ENCODE data around the gene UBC. TPM values are rescaled to one million over a fixed set of nuclear protein-coding genes. Genes with fewer than 3 reads are reported as not detected.
A peak's percentile ranks its signal among the peaks of the same experiment; 100 is the strongest.
"Not testable (repeated sequence)": the region's sequence is repeated elsewhere in the genome, so short reads cannot be mapped to it uniquely, and the experiment has no call there.

Gene UBC
- total RNA-seq, 4 donors from 2014 or later, result 1,220 to 2,129 (median 1,369) TPM

GRCh38 chr12:124927201-124928094, 13.0 kb upstream of the UBC start:
- TF ChIP-seq CTCF (IDR thresholded peaks at IDR 0.05), result no peak
- ATAC-seq (ENCODE audit: low FRiP score) (peak; percentile 80), DNase-seq (ENCODE audit: low spot score) (peak; percentile 96)

DNA sequence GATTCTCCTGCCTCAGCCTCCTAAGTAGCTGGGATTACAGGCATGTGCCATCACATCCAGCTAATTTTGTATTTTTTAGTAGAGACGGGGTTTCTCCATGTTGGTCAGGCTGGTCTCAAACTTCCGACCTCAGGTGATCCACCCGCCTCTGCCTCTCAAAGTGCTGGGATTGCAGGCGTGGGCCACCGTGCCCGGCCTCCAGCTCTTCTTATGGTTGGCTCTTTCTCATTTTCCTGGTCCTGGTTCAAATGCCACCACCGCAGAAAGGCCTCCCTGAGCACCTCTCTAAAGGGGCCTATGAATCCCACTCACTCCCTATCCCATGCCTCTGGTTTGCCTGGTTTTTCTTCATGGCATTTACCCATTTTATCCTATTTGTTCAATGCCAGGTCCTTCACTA, 11.3 kb upstream of the UBC start:
- DNase-seq (ENCODE audit: low spot score); ATAC-seq (ENCODE audit: low FRiP score): not testable (repeated sequence)

GRCh38 chr12:124925117-124925516, 10.7 kb upstream of the UBC start:
- no peak for TF ChIP-seq CTCF (IDR thresholded peaks at IDR 0.05)
- no peak for ATAC-seq (ENCODE audit: low FRiP score)

DNA sequence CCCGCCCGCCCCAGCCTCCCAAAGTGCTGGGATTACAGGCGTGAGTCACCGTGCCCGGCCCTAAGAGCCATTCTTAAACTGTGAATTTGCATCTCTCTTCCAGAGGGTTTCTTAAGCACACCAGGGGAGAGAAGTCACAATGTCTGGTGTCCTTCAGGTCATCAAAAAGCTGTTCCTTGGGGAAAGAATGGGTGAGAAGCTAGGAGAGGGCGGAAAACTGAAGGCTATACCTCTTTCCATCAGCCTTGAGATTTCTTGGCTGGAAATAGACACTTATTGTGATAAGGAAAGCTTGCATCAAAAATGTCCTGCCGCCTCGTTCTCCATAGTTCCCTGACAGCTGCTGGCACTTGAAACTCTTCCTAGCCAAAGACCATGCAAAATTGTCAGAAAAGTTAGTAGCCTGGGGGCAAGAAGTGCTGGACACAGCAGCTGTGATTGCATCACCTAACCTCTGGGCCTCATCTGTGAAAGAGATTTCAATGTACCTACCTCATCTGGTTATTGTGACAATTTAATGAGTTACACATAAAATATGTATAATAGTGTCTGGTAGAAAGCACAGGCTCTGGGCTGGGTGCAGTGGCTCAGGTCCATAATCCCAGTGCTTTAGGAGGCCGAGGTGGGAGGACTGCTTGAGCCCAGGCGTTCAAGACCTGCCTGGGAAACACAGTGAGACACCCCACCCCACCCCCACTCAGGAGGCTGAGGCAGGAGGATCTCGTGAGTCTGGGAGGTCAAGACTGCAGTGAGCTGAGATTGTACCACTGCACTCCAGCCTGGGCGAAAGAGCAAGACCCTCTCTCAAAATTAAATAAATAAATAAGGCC, 9.7 kb upstream of the UBC start:
- TF ChIP-seq CTCF (IDR thresholded peaks at IDR 0.05), result no peak
- DNase-seq (ENCODE audit: low spot score), result no peak
- ATAC-seq (ENCODE audit: low FRiP score), result no peak

More at GRCh38 chr12:124925117-124925516, 10.7 kb upstream of the UBC start:
- no peak for DNase-seq (ENCODE audit: low spot score)

- DNase-seq (ENCODE audit: low spot score), result no peak
- no peak for TF ChIP-seq CTCF (IDR thresholded peaks at IDR 0.05)
- ATAC-seq (ENCODE audit: low FRiP score), result no peak
Measured at GRCh38 chr12:124921200-124922031, 7.0 kb upstream of the UBC start.

DNA sequence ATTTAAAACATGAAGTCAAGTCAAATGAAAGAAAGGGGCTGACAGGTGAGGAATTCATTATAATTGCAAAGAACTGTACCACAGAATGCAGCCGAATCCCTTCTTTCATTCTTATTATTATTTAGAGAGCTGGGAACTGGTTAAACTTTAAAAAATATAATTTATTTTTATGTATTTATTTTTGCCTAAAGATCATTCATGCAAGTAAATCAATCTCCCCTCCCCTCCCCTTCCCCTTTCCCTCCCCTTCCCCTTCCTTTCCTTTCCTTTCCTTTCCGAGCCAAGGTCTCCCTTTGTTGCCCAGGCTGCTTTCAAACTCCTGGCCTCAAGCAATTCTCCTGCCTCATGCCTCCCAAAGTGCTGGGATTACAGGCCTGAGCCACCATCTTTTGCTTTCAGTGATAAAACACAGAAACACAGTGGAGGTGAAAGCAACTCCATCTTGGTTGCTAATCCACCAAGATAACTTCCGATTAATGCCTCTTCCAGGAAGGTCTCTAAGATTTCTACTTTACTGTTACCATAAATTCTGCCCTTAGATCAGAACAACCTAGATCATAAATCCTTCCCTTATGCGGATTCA, 6.0 kb upstream of the UBC start:
- no peak for TF ChIP-seq CTCF (IDR thresholded peaks at IDR 0.05)
- no peak for DNase-seq (ENCODE audit: low spot score)
- no peak for ATAC-seq (ENCODE audit: low FRiP score)
